H9 (cell line): ENCODE data around the gene SLC44A2. TPM values are rescaled to one million over a fixed set of nuclear protein-coding genes. Genes with fewer than 3 reads are reported as not detected.

Experiments
- DNase-seq: peaks from one replicate; pipeline ENCODE4 v3.0.0-alpha.2; 2017
- H2AFZ ChIP-seq: one replicate; pipeline ENCODE4 v1.6.1; 2013; ENCODE audit warnings: mild to moderate bottlenecking, low read length, control low read depth, moderate library complexity
- H2AK5ac ChIP-seq: 2 replicates; pipeline ENCODE4 v1.6.1; 2013; ENCODE audit warnings: low read length, control low read depth, mixed read lengths; ENCODE audit not compliant: insufficient read length
- H2BK120ac ChIP-seq: one replicate; pipeline ENCODE4 v1.6.1; 2013; ENCODE audit warnings: low read depth, mild to moderate bottlenecking, low read length, control low read depth, inconsistent platforms; ENCODE audit not compliant: poor library complexity, severe bottlenecking
- H2BK12ac ChIP-seq: 2 replicates; pipeline ENCODE4 v1.6.1; 2013; ENCODE audit warnings: low read length, control low read depth, mixed read lengths, low read depth; ENCODE audit not compliant: insufficient read length
- H2BK15ac ChIP-seq: 2 replicates; pipeline ENCODE4 v1.6.1; 2013; ENCODE audit warnings: low read depth, low read length, control low read depth
- H2BK20ac ChIP-seq: one replicate; pipeline ENCODE4 v1.6.1; 2013; ENCODE audit warnings: low read depth, mild to moderate bottlenecking, low read length, control low read depth, inconsistent platforms; ENCODE audit not compliant: poor library complexity, severe bottlenecking
- H2BK5ac ChIP-seq: 2 replicates; pipeline ENCODE4 v1.6.1; 2013; ENCODE audit warnings: low read length, control low read depth, mixed read lengths; ENCODE audit not compliant: insufficient read length
- H3K14ac ChIP-seq: 2 replicates; pipeline ENCODE4 v1.6.1; 2013; ENCODE audit warnings: low read length, control low read depth; ENCODE audit not compliant: insufficient read depth
- H3K18ac ChIP-seq: 2 replicates; pipeline ENCODE4 v1.6.1; 2013; ENCODE audit warnings: low read depth, mild to moderate bottlenecking, mixed read lengths, low read length, control low read depth; ENCODE audit not compliant: insufficient read length
- H3K23ac ChIP-seq: 2 replicates; pipeline ENCODE4 v1.6.1; 2013; ENCODE audit warnings: low read length, control low read depth, mixed read lengths, low read depth; ENCODE audit not compliant: insufficient read length
- H3K23me2 ChIP-seq: 2 replicates; pipeline ENCODE4 v1.6.1; 2013; ENCODE audit warnings: low read depth, mild to moderate bottlenecking, mixed read lengths, low read length, control low read depth; ENCODE audit not compliant: insufficient read length, poor library complexity, severe bottlenecking
- H3K27ac ChIP-seq: 2 replicates; pipeline ENCODE4 v1.5.1; 2013; ENCODE audit warnings: low read length, control low read depth, mixed read lengths, low read depth; ENCODE audit not compliant: insufficient read length
- H3K27me3 ChIP-seq: 2 replicates; pipeline ENCODE4 v1.6.1; 2013; ENCODE audit warnings: low read length, control low read depth, inconsistent platforms; ENCODE audit not compliant: insufficient read depth
- H3K4ac ChIP-seq: 2 replicates; pipeline ENCODE4 v1.6.1; 2013; ENCODE audit warnings: low read depth, mild to moderate bottlenecking, control low read depth, inconsistent platforms, low read length, moderate library complexity
- H3K4me1 ChIP-seq: 2 replicates; pipeline ENCODE4 v1.6.1; 2013; ENCODE audit warnings: low read length, control low read depth, inconsistent platforms; ENCODE audit not compliant: insufficient read depth
- H3K4me2 ChIP-seq: 2 replicates; pipeline ENCODE4 v1.6.1; 2013; ENCODE audit warnings: low read length, control low read depth, mixed read lengths; ENCODE audit not compliant: insufficient read length, insufficient read depth
- H3K56ac ChIP-seq: 2 replicates; pipeline ENCODE4 v1.6.1; 2013; ENCODE audit warnings: low read depth, mild to moderate bottlenecking, mixed read lengths, low read length, control low read depth; ENCODE audit not compliant: insufficient read length
- H3K79me1 ChIP-seq: 2 replicates; pipeline ENCODE4 v1.6.1; 2013; ENCODE audit warnings: low read depth, mild to moderate bottlenecking, moderate library complexity, low read length, control low read depth, inconsistent platforms; ENCODE audit not compliant: insufficient read depth, poor library complexity, severe bottlenecking
- H3K79me2 ChIP-seq: 2 replicates; pipeline ENCODE4 v1.6.1; 2013; ENCODE audit warnings: low read length, control low read depth, inconsistent platforms; ENCODE audit not compliant: insufficient read depth
- H3K9ac ChIP-seq: 2 replicates; pipeline ENCODE4 v1.6.1; 2013; ENCODE audit warnings: low read length, control low read depth, mixed read lengths; ENCODE audit not compliant: insufficient read length; ENCODE audit errors: extremely low read depth
- H3K9me3 ChIP-seq: one replicate; pipeline ENCODE4 v1.6.1; 2013; ENCODE audit warnings: low read depth, low read length, inconsistent platforms; ENCODE audit not compliant: control insufficient read depth
- H3T11ph ChIP-seq: one replicate; pipeline ENCODE4 v1.6.1; 2013; ENCODE audit warnings: mild to moderate bottlenecking, low read length, control low read depth, inconsistent platforms
- H4K20me1 ChIP-seq: one replicate; pipeline ENCODE4 v1.6.1; 2013; ENCODE audit not compliant: control insufficient read depth, insufficient read length, insufficient read depth
- H4K5ac ChIP-seq: 2 replicates; pipeline ENCODE4 v1.6.1; 2013; ENCODE audit warnings: low read depth, mild to moderate bottlenecking, mixed read lengths, low read length, control low read depth; ENCODE audit not compliant: insufficient read length
- H4K8ac ChIP-seq: replicated peaks from 2 replicates; pipeline ENCODE4 v1.6.1; 2013; ENCODE audit warnings: low read length, control low read depth, mixed read lengths, low read depth; ENCODE audit not compliant: insufficient read length
- H4K91ac ChIP-seq: 2 replicates; pipeline ENCODE4 v1.6.1; 2013; ENCODE audit warnings: low read depth, mild to moderate bottlenecking, moderate library complexity, mixed read lengths, low read length, control low read depth; ENCODE audit not compliant: insufficient read length
- H3K27ac Mint-ChIP-seq, 3 experiments: 2 replicates in 2 of 3; 3 replicates in 1 of 3; pipeline ENCODE4 v1.8.0; 2020 to 2021; ENCODE audit warnings: mixed read lengths in 3 of 3, mild to moderate bottlenecking in 1 of 3, moderate library complexity in 1 of 3
- H3K27me3 Mint-ChIP-seq: 2 replicates; pipeline ENCODE4 v1.8.0; 2021; ENCODE audit warnings: low read depth, mild to moderate bottlenecking, moderate library complexity, mixed read lengths
- H3K36me3 Mint-ChIP-seq, 3 experiments: 2 replicates in 2 of 3; 3 replicates in 1 of 3; pipeline ENCODE4 v1.8.0; 2020 to 2021; ENCODE audit warnings: low read depth in 3 of 3, mixed read lengths in 3 of 3; ENCODE audit not compliant: insufficient read depth in 1 of 3
- H3K4me1 Mint-ChIP-seq, 2 experiments: 2 replicates each; pipeline ENCODE4 v1.8.0; 2020; ENCODE audit warnings: mixed read lengths in 2 of 2
- H3K4me3 Mint-ChIP-seq, 2 experiments: 2 replicates in 1 of 2; 3 replicates in 1 of 2; pipeline ENCODE4 v1.8.0; 2020 to 2021; ENCODE audit warnings: mild to moderate bottlenecking in 2 of 2, mixed read lengths in 2 of 2, moderate library complexity in 1 of 2
- H3K9me3 Mint-ChIP-seq, 2 experiments: 2 replicates in 1 of 2; 3 replicates in 1 of 2; pipeline ENCODE4 v1.8.0; 2020; ENCODE audit warnings: mild to moderate bottlenecking in 2 of 2, mixed read lengths in 2 of 2, moderate library complexity in 1 of 2
- WGBS: extraction: QIAGEN DNeasy Blood & Tissue Kit; methylation state at CpG from one replicate; pipeline ENCODE4 v1.1.7; 2013; ENCODE audit warnings: missing lambda C conversion rate, low lambda C conversion rate, mixed read lengths; ENCODE audit not compliant: insufficient read length; ENCODE audit errors: extremely low coverage; 5-methylcytosine and 5-hydroxymethylcytosine counted together
- total RNA-seq: library from RNA; stranded (reverse); gene quantifications from 2 replicates; pipeline ENCODE4 v1.2.1, GENCODE V29; 2021
- TF ChIP-seq, protein P1 (sequence below): fragments of 200-600 bp; sonication (generic); conservative IDR thresholded peaks from 3 replicates; pipeline ENCODE4 v1.8.0; 2021; ENCODE audit warnings: antibody characterized with exemption, mild to moderate bottlenecking

The SLC44A2 gene
- total RNA-seq, 1 experiment from 2014 or later: 121 TPM

DNA sequence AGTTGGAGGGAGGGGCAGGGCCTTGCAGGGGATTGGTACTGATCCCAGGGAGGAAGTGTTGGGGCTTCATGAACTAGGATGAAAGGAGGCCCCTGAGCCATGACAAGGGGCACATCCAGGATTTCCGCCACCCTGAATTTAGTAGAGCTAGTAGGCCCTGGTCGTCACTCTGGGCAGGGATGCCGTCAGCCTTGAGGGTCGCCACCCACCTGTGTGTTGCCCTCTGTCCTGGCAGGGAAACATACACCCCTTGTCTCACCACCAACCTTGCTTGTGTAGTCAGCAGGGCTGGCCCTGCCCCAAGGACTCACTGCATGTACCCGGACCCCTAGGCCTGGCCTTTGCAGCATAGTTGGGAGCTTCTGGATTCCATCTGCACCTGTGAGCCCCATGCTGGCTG, 66.5 kb downstream of the SLC44A2 start:
- peak; percentile 23 for DNase-seq
- Histone ChIP-seq H2BK20ac (no peak overlapping the region), H2BK120ac (no peak overlapping the region), H3K56ac (no peak overlapping the region), H3K4me1 (no peaks in the 10 kb centered on the region), H3K4ac (no peak overlapping the region), H3K18ac (no peak overlapping the region), H3K14ac (no peak overlapping the region), H3K4me2 (no peak overlapping the region), H4K91ac (no peak overlapping the region), H3K9me3 (no peaks in the 10 kb centered on the region), H4K5ac (no peak overlapping the region), H3K27ac (no peak overlapping the region), H2BK5ac (no peak overlapping the region), H2AFZ (no peak overlapping the region), H2BK15ac (no peak overlapping the region), H2AK5ac (no peak overlapping the region), H4K20me1 (no peaks in the 10 kb centered on the region), H3T11ph (no peak overlapping the region), H3K79me1 (no peaks in the 10 kb centered on the region), H3K9ac (no peak overlapping the region), H3K23ac (no peak overlapping the region), H3K27me3 (no peaks in the 10 kb centered on the region), H3K79me2 (no peaks in the 10 kb centered on the region), H3K23me2 (no peaks in the 10 kb centered on the region), H2BK12ac (no peak overlapping the region), H4K8ac (no peak overlapping the region)
- Mint-ChIP-seq H3K36me3 (peaks cover 36 to 60% (median 58%) of the 10 kb centered on the region in 3 experiments; a peak in 6 of 7 replicates), H3K9me3 (no peaks in the 10 kb centered on the region; a peak in 1 of 5 replicates), H3K4me3 (no peak overlapping the region), H3K27me3 (peaks cover 10% of the 10 kb centered on the region), H3K4me1 (peaks cover 27 to 32% of the 10 kb centered on the region in 2 experiments), H3K27ac (peak overlapping the region; percentile 59 to 96 (median 92); a peak in 4 of 7 replicates)
- WGBS: no CpG with 5 or more reads among the region's 5 CpGs
- TF ChIP-seq, protein P1, sequence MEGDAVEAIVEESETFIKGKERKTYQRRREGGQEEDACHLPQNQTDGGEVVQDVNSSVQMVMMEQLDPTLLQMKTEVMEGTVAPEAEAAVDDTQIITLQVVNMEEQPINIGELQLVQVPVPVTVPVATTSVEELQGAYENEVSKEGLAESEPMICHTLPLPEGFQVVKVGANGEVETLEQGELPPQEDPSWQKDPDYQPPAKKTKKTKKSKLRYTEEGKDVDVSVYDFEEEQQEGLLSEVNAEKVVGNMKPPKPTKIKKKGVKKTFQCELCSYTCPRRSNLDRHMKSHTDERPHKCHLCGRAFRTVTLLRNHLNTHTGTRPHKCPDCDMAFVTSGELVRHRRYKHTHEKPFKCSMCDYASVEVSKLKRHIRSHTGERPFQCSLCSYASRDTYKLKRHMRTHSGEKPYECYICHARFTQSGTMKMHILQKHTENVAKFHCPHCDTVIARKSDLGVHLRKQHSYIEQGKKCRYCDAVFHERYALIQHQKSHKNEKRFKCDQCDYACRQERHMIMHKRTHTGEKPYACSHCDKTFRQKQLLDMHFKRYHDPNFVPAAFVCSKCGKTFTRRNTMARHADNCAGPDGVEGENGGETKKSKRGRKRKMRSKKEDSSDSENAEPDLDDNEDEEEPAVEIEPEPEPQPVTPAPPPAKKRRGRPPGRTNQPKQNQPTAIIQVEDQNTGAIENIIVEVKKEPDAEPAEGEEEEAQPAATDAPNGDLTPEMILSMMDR: no peak
